ENCODE data around the gene AIF1L. TPM values are rescaled to one million over a fixed set of nuclear protein-coding genes. Genes with fewer than 3 reads are reported as not detected.

The AIF1L gene
- total RNA-seq, 1 experiment from 2014 or later: 103 TPM

DNA sequence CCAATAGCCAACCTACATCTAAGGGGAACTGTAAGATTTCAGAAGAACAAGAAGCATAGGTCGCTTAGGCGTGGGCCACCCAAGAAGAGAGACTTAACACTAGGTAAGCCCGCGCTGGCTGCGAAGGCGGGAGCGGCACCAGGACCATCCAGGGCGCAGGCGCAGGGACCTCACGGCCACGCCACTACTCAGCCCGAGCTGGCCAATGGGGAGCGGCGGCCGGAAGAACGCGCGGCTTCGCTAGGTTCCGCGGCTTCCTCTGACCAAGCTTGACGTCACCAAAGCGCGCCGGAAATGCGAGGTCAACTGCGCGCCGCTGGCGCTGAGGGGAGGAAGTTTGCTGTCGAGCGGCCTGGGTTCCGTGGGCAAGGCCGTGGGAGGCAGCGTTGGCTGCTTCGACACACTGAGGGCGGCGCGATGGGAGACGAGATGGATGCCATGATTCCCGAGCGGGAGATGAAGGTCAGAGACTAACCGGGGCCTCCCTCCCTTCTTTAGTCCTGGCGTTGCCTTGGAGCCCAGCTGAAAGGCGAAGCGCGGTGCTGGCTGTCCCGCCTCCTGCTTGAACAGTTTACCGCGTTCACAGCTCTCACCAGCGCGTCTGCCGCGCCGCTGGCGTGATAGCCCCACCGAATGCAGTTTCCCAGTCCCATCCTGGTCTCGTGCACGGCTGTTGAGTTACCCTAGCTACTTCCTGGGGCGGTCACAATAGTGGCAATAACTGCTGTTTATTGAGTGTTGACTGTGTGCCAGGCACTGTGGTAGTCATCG lies 29.1 kb downstream of the AIF1L start, which contains the start of gene NUP214 (continued):
- TF ChIP-seq, protein P1, sequence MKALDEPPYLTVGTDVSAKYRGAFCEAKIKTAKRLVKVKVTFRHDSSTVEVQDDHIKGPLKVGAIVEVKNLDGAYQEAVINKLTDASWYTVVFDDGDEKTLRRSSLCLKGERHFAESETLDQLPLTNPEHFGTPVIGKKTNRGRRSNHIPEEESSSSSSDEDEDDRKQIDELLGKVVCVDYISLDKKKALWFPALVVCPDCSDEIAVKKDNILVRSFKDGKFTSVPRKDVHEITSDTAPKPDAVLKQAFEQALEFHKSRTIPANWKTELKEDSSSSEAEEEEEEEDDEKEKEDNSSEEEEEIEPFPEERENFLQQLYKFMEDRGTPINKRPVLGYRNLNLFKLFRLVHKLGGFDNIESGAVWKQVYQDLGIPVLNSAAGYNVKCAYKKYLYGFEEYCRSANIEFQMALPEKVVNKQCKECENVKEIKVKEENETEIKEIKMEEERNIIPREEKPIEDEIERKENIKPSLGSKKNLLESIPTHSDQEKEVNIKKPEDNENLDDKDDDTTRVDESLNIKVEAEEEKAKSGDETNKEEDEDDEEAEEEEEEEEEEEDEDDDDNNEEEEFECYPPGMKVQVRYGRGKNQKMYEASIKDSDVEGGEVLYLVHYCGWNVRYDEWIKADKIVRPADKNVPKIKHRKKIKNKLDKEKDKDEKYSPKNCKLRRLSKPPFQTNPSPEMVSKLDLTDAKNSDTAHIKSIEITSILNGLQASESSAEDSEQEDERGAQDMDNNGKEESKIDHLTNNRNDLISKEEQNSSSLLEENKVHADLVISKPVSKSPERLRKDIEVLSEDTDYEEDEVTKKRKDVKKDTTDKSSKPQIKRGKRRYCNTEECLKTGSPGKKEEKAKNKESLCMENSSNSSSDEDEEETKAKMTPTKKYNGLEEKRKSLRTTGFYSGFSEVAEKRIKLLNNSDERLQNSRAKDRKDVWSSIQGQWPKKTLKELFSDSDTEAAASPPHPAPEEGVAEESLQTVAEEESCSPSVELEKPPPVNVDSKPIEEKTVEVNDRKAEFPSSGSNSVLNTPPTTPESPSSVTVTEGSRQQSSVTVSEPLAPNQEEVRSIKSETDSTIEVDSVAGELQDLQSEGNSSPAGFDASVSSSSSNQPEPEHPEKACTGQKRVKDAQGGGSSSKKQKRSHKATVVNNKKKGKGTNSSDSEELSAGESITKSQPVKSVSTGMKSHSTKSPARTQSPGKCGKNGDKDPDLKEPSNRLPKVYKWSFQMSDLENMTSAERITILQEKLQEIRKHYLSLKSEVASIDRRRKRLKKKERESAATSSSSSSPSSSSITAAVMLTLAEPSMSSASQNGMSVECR (CRISPR knock-in tag; IDR thresholded peaks at IDR 0.05; ENCODE audit: borderline replicate concordance): peak; percentile 95; the same call in 1 of the 2 replicates
- TF ChIP-seq, protein P2, sequence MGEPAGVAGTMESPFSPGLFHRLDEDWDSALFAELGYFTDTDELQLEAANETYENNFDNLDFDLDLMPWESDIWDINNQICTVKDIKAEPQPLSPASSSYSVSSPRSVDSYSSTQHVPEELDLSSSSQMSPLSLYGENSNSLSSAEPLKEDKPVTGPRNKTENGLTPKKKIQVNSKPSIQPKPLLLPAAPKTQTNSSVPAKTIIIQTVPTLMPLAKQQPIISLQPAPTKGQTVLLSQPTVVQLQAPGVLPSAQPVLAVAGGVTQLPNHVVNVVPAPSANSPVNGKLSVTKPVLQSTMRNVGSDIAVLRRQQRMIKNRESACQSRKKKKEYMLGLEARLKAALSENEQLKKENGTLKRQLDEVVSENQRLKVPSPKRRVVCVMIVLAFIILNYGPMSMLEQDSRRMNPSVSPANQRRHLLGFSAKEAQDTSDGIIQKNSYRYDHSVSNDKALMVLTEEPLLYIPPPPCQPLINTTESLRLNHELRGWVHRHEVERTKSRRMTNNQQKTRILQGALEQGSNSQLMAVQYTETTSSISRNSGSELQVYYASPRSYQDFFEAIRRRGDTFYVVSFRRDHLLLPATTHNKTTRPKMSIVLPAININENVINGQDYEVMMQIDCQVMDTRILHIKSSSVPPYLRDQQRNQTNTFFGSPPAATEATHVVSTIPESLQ (CRISPR knock-in tag; IDR thresholded peaks at IDR 0.05): no peak
- TF ChIP-seq, protein P3, sequence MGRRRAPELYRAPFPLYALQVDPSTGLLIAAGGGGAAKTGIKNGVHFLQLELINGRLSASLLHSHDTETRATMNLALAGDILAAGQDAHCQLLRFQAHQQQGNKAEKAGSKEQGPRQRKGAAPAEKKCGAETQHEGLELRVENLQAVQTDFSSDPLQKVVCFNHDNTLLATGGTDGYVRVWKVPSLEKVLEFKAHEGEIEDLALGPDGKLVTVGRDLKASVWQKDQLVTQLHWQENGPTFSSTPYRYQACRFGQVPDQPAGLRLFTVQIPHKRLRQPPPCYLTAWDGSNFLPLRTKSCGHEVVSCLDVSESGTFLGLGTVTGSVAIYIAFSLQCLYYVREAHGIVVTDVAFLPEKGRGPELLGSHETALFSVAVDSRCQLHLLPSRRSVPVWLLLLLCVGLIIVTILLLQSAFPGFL (CRISPR knock-in tag; IDR thresholded peaks at IDR 0.05; ENCODE audit: borderline replicate concordance): no peak
- TF ChIP-seq NR3C1 (CRISPR knock-in tag; conservative IDR thresholded peaks at IDR 0.05; ENCODE audit: low read depth) (no peak), FOXP1 (CRISPR knock-in tag; IDR thresholded peaks at IDR 0.05; ENCODE audit: borderline replicate concordance) (peak; percentile 80; the same call in 1 of the 2 replicates), SOX15 (CRISPR knock-in tag; IDR thresholded peaks at IDR 0.05) (no peak), MXD4 (CRISPR knock-in tag; IDR thresholded peaks at IDR 0.05; ENCODE audit: borderline replicate concordance) (no peak), SMAD4 (CRISPR knock-in tag; IDR thresholded peaks at IDR 0.05) (no peak), CBFB (CRISPR knock-in tag; IDR thresholded peaks at IDR 0.05; ENCODE audit: low read depth) (no peak), EMX1 (CRISPR knock-in tag; IDR thresholded peaks at IDR 0.05) (no peak), FOXJ3 (CRISPR knock-in tag; IDR thresholded peaks at IDR 0.05; ENCODE audit: borderline replicate concordance) (no peak), NR1H2 (CRISPR knock-in tag; IDR thresholded peaks at IDR 0.05) (no peak), ZBTB21 (CRISPR knock-in tag; IDR thresholded peaks at IDR 0.05; ENCODE audit: borderline replicate concordance) (no peak), ZNF219 (CRISPR knock-in tag; IDR thresholded peaks at IDR 0.05; ENCODE audit: borderline replicate concordance) (no peak), CREM (CRISPR knock-in tag; IDR thresholded peaks at IDR 0.05) (peak; percentile 100), OVOL2 (CRISPR knock-in tag; IDR thresholded peaks at IDR 0.05; ENCODE audit: borderline replicate concordance) (no peak), KAT7 (CRISPR knock-in tag; IDR thresholded peaks at IDR 0.05; ENCODE audit: borderline replicate concordance) (no peak)
- TF ChIP-seq, protein P4, sequence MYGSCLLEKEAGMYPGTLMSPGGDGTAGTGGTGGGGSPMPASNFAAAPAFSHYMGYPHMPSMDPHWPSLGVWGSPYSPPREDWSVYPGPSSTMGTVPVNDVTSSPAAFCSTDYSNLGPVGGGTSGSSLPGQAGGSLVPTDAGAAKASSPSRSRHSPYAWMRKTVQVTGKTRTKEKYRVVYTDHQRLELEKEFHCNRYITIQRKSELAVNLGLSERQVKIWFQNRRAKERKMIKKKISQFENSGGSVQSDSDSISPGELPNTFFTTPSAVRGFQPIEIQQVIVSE (CRISPR knock-in tag; IDR thresholded peaks at IDR 0.05; ENCODE audit: borderline replicate concordance): no peak
- TF ChIP-seq, protein P5, sequence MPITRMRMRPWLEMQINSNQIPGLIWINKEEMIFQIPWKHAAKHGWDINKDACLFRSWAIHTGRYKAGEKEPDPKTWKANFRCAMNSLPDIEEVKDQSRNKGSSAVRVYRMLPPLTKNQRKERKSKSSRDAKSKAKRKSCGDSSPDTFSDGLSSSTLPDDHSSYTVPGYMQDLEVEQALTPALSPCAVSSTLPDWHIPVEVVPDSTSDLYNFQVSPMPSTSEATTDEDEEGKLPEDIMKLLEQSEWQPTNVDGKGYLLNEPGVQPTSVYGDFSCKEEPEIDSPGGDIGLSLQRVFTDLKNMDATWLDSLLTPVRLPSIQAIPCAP (CRISPR knock-in tag; IDR thresholded peaks at IDR 0.05): no peak; the same call in 1 of the 2 replicates
- TF ChIP-seq, protein P6, sequence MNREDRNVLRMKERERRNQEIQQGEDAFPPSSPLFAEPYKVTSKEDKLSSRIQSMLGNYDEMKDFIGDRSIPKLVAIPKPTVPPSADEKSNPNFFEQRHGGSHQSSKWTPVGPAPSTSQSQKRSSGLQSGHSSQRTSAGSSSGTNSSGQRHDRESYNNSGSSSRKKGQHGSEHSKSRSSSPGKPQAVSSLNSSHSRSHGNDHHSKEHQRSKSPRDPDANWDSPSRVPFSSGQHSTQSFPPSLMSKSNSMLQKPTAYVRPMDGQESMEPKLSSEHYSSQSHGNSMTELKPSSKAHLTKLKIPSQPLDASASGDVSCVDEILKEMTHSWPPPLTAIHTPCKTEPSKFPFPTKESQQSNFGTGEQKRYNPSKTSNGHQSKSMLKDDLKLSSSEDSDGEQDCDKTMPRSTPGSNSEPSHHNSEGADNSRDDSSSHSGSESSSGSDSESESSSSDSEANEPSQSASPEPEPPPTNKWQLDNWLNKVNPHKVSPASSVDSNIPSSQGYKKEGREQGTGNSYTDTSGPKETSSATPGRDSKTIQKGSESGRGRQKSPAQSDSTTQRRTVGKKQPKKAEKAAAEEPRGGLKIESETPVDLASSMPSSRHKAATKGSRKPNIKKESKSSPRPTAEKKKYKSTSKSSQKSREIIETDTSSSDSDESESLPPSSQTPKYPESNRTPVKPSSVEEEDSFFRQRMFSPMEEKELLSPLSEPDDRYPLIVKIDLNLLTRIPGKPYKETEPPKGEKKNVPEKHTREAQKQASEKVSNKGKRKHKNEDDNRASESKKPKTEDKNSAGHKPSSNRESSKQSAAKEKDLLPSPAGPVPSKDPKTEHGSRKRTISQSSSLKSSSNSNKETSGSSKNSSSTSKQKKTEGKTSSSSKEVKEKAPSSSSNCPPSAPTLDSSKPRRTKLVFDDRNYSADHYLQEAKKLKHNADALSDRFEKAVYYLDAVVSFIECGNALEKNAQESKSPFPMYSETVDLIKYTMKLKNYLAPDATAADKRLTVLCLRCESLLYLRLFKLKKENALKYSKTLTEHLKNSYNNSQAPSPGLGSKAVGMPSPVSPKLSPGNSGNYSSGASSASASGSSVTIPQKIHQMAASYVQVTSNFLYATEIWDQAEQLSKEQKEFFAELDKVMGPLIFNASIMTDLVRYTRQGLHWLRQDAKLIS (CRISPR knock-in tag; IDR thresholded peaks at IDR 0.05; ENCODE audit: borderline replicate concordance): no peak
- TF ChIP-seq, protein P7, sequence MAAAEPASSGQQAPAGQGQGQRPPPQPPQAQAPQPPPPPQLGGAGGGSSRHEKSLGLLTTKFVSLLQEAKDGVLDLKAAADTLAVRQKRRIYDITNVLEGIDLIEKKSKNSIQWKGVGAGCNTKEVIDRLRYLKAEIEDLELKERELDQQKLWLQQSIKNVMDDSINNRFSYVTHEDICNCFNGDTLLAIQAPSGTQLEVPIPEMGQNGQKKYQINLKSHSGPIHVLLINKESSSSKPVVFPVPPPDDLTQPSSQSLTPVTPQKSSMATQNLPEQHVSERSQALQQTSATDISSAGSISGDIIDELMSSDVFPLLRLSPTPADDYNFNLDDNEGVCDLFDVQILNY (CRISPR knock-in tag; IDR thresholded peaks at IDR 0.05): peak; percentile 74; the same call in 1 of the 2 replicates
- TF ChIP-seq, protein P8, sequence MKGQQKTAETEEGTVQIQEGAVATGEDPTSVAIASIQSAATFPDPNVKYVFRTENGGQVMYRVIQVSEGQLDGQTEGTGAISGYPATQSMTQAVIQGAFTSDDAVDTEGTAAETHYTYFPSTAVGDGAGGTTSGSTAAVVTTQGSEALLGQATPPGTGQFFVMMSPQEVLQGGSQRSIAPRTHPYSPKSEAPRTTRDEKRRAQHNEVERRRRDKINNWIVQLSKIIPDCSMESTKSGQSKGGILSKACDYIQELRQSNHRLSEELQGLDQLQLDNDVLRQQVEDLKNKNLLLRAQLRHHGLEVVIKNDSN (CRISPR knock-in tag; IDR thresholded peaks at IDR 0.05): peak; percentile 62
